ENCODE measurements around the gene SIX4. TPM values are rescaled to one million over a fixed set of nuclear protein-coding genes. Genes with fewer than 3 reads are reported as not detected.

Gene SIX4
- total RNA-seq, 1 donor from 2014 or later = 4.7 TPM

- H3K27me3 ChIP-seq (ENCODE audit: control insufficient read depth, insufficient read depth, low read length) = no peaks in the 10 kb centered on the region
- no peak for FAIRE-seq
- peak overlapping the region; percentile 74 for H3K4me3 ChIP-seq (ENCODE audit: low read depth, low read length)
- DNase-seq (ENCODE audit: low read depth) = peak; percentile 31
- TF ChIP-seq CTCF (IDR thresholded peaks at IDR 0.05; ENCODE audit: insufficient read depth, low read length, severe bottlenecking) = peak; percentile 74
- peaks cover 4% of the 10 kb centered on the region for H3K36me3 ChIP-seq (ENCODE audit: control insufficient read depth, insufficient read depth, low read length)
These were observed 2.6 kb downstream of the SIX4 start for GRCh38 chr14:60721326-60722106.

- FAIRE-seq (no peak), DNase-seq (ENCODE audit: low read depth) (no peak)
- Histone ChIP-seq H3K27me3 (ENCODE audit: control insufficient read depth, insufficient read depth, low read length) (no peaks in the 10 kb centered on the region), H3K36me3 (ENCODE audit: control insufficient read depth, insufficient read depth, low read length) (peaks cover 4% of the 10 kb centered on the region), H3K4me3 (ENCODE audit: low read depth, low read length) (peak overlapping the region; percentile 74)
- TF ChIP-seq CTCF (IDR thresholded peaks at IDR 0.05; ENCODE audit: insufficient read depth, low read length, severe bottlenecking) = no peak
These were observed 3.2 kb downstream of the SIX4 start for GRCh38 chr14:60720962-60721325.

- H3K27me3 ChIP-seq (ENCODE audit: control insufficient read depth, insufficient read depth, low read length) = no peaks in the 10 kb centered on the region
- DNase-seq (ENCODE audit: low read depth) (no peak), FAIRE-seq (peak; percentile 58)
- H3K4me3 ChIP-seq (ENCODE audit: low read depth, low read length) = no peak overlapping the region
- TF ChIP-seq CTCF (IDR thresholded peaks at IDR 0.05; ENCODE audit: insufficient read depth, low read length, severe bottlenecking) = no peak
- peaks cover 4% of the 10 kb centered on the region for H3K36me3 ChIP-seq (ENCODE audit: control insufficient read depth, insufficient read depth, low read length)
These were observed 3.8 kb downstream of the SIX4 start for GRCh38 chr14:60720391-60720790.

- DNase-seq (ENCODE audit: low read depth) (no peak), FAIRE-seq (peak; percentile 36)
- Histone ChIP-seq H3K4me3 (ENCODE audit: low read depth, low read length) (no peak overlapping the region), H3K36me3 (ENCODE audit: control insufficient read depth, insufficient read depth, low read length) (peaks cover 4% of the 10 kb centered on the region), H3K27me3 (ENCODE audit: control insufficient read depth, insufficient read depth, low read length) (no peaks in the 10 kb centered on the region)
- TF ChIP-seq CTCF (IDR thresholded peaks at IDR 0.05; ENCODE audit: insufficient read depth, low read length, severe bottlenecking) = no peak
These were observed 10.6 kb downstream of the SIX4 start for GRCh38 chr14:60713513-60713912.

GRCh38 chr14:60710494-60710893, 13.7 kb downstream of the SIX4 start:
- H3K4me3 ChIP-seq (ENCODE audit: low read depth, low read length) = no peak overlapping the region
- H3K36me3 ChIP-seq (ENCODE audit: control insufficient read depth, insufficient read depth, low read length) = peaks cover 4% of the 10 kb centered on the region
- H3K27me3 ChIP-seq (ENCODE audit: control insufficient read depth, insufficient read depth, low read length) = no peaks in the 10 kb centered on the region
- no peak for TF ChIP-seq CTCF (IDR thresholded peaks at IDR 0.05; ENCODE audit: insufficient read depth, low read length, severe bottlenecking)
- DNase-seq (ENCODE audit: low read depth) = no peak
- no peak for FAIRE-seq

- H3K36me3 ChIP-seq (ENCODE audit: control insufficient read depth, insufficient read depth, low read length) = no peaks in the 10 kb centered on the region
- no peaks in the 10 kb centered on the region for H3K27me3 ChIP-seq (ENCODE audit: control insufficient read depth, insufficient read depth, low read length)
- TF ChIP-seq CTCF (IDR thresholded peaks at IDR 0.05; ENCODE audit: insufficient read depth, low read length, severe bottlenecking) = no peak
- DNase-seq (ENCODE audit: low read depth) (no peak), FAIRE-seq (no peak)
- H3K4me3 ChIP-seq (ENCODE audit: low read depth, low read length) = no peak overlapping the region
These were observed 16.3 kb downstream of the SIX4 start for GRCh38 chr14:60707858-60708257.
